ENCODE data around the gene PPM1E. TPM values are rescaled to one million over a fixed set of nuclear protein-coding genes. Genes with fewer than 3 reads are reported as not detected.

PPM1E gene
- total RNA-seq (2013): 0.13 TPM
- polyA plus RNA-seq: not detected
- under 0.01 TPM in 1 of 2 replicates, not detected in the other for polyA minus RNA-seq
- total RNA-seq: 0 to 7.0 (median 0.18) reads per million in 11 experiments

GRCh38 chr17:58755577-58756245, at the start of gene PPM1E:
TSS of gene PPM1E (plus strand) at chr17:58755854.
- H2AFZ ChIP-seq (ENCODE audit: insufficient read depth, low read depth, low read length, poor library complexity, severe bottlenecking): peak within 1 kb of the TSS; percentile 80
- 2% methylated on average over 71 of the region's 71 CpGs for WGBS (ENCODE audit: insufficient coverage)
- peak within 1 kb of the TSS; percentile 98 for H3K4me2 ChIP-seq (replicated peaks; ENCODE audit: extremely low read depth, low read length, poor library complexity, severe bottlenecking)
- Mint-ChIP-seq H3K9me3 (peaks cover 0 to 17% (median 9%) of the 10 kb centered on the region in 7 donors), H3K27ac (peak within 1 kb of the TSS in 1 of 7 donors; percentile 5), H3K36me3 (peaks cover 0 to 5% of the 10 kb centered on the region in 2 donors), H3K4me1 (peaks cover 18% of the 10 kb centered on the region), H3K4me3 (peak within 1 kb of the TSS; percentile 84 to 98), H3K27me3 (ENCODE audit: low read depth in 3 of 3) (peaks cover 72 to 84% (median 73%) of the 10 kb centered on the region in 3 donors)
- intact Hi-C loops (cut with micrococcal nuclease): no loop called here
- peak within 1 kb of the TSS; percentile 49 for H3K9ac ChIP-seq (ENCODE audit: insufficient read depth, low read length, poor library complexity, severe bottlenecking)
- peak in 2 of 3 donors; percentile 3 to 5 for DNase-seq
- peaks cover 72 to 89% of the 10 kb centered on the region in 2 donors for H3K27me3 ChIP-seq (ENCODE audit: control insufficient read depth in 2 of 2, insufficient read depth in 2 of 2, low read length in 2 of 2)
- H3K36me3 ChIP-seq (replicated peaks in 1 of 2; ENCODE audit: control insufficient read depth in 1 of 2, insufficient read depth in 2 of 2, low read length in 2 of 2): no peaks in the 10 kb centered on the region
- no peaks in the 10 kb centered on the region for H4K20me1 ChIP-seq (ENCODE audit: insufficient read depth, low read length)
- H3K27ac ChIP-seq (ENCODE audit: low read depth in 1 of 2, low read length in 2 of 2): no peak within 1 kb of the TSS
- peaks cover 16 to 21% of the 10 kb centered on the region in 2 donors for H3K4me1 ChIP-seq (ENCODE audit: control insufficient read depth in 1 of 2, insufficient read depth in 2 of 2, low read length in 2 of 2)
- peaks cover 0 to 9% of the 10 kb centered on the region in 2 donors for H3K9me3 ChIP-seq (replicated peaks in 1 of 2; ENCODE audit: control insufficient read depth in 1 of 2, insufficient read depth in 1 of 2, low read length in 2 of 2)
- peak within 1 kb of the TSS; percentile 54 to 82 (median 57) for H3K4me3 ChIP-seq (replicated peaks in 1 of 3; ENCODE audit: low read depth in 2 of 3, low read length in 3 of 3)
- H3K79me2 ChIP-seq (ENCODE audit: insufficient read depth, low read length): no peaks in the 10 kb centered on the region
- TF ChIP-seq CTCF (IDR thresholded peaks at IDR 0.05): no peak

DNA sequence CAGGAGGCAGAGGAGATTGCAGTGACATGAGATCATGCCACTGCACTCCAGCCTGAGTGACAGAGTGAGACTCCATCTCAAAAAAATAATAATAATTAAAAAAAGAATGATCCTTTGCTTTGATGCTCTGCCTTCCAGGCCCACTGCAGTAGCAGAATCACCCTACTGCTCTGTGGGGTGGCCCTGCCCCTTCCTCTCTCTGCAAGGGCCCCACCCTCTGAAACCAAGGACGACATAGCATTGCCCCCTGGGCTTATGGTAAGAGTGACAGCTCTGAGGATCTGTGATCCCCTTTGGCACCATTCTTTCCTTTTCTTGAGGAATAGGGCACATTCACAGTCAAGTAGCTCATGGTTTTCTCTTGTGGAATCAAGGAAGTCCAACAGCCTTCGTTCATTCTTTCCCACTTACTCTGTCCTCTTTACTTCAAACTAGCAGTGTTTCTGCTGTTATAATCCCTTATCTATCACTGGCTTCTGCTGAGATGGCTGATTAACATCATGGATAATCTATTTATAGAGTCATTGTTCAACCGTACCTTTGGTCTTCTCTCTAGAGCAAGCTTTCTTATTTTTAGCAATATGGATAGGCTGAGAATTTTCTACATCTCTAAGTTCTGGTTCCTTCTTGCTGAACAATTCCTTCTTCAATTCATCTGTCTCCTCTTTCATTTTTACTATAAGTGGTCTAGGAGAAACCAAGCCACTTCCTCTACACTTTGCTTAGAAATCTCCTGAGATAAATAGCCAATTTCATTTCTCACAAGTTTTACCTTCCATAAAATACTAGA, 49.1 kb upstream of the PPM1E start:
- no peak for TF ChIP-seq CTCF (IDR thresholded peaks at IDR 0.05)
- Histone ChIP-seq H3K36me3 (replicated peaks in 1 of 2; ENCODE audit: control insufficient read depth in 1 of 2, insufficient read depth in 2 of 2, low read length in 2 of 2) (peaks cover 4 to 14% of the 10 kb centered on the region in 2 donors), H3K9me3 (replicated peaks in 1 of 2; ENCODE audit: control insufficient read depth in 1 of 2, insufficient read depth in 1 of 2, low read length in 2 of 2) (no peaks in the 10 kb centered on the region), H2AFZ (ENCODE audit: insufficient read depth, low read depth, low read length, poor library complexity, severe bottlenecking) (no peak overlapping the region), H3K4me2 (replicated peaks; ENCODE audit: extremely low read depth, low read length, poor library complexity, severe bottlenecking) (no peak overlapping the region), H3K79me2 (ENCODE audit: insufficient read depth, low read length) (no peaks in the 10 kb centered on the region), H3K9ac (ENCODE audit: insufficient read depth, low read length, poor library complexity, severe bottlenecking) (no peak overlapping the region), H3K4me1 (ENCODE audit: control insufficient read depth in 1 of 2, insufficient read depth in 2 of 2, low read length in 2 of 2) (no peaks in the 10 kb centered on the region), H4K20me1 (ENCODE audit: insufficient read depth, low read length) (no peaks in the 10 kb centered on the region), H3K27me3 (ENCODE audit: control insufficient read depth in 2 of 2, insufficient read depth in 2 of 2, low read length in 2 of 2) (no peaks in the 10 kb centered on the region), H3K27ac (ENCODE audit: low read depth in 1 of 2, low read length in 2 of 2) (no peak overlapping the region), H3K4me3 (replicated peaks in 1 of 3; ENCODE audit: low read depth in 2 of 3, low read length in 3 of 3) (no peak overlapping the region)
- intact Hi-C loops (cut with micrococcal nuclease): no loop called here
- Mint-ChIP-seq H3K36me3 (peaks cover 21 to 33% of the 10 kb centered on the region in 2 donors), H3K27ac (peak overlapping the region in 1 of 7 donors; percentile 55), H3K4me1 (peaks cover 2% of the 10 kb centered on the region), H3K27me3 (ENCODE audit: low read depth in 3 of 3) (no peaks in the 10 kb centered on the region), H3K9me3 (no peaks in the 10 kb centered on the region), H3K4me3 (no peak overlapping the region)
- DNase-seq: no peak
- no CpG with 5 or more reads among the region's 3 CpGs for WGBS (ENCODE audit: insufficient coverage)

Data from CD14-positive monocyte (primary cell).